Parathyroid adenoma (tissue), 2 donors: ENCODE measurements around the gene TMSB4X.

Experiments
- H2AFZ ChIP-seq: fragments of 300-600 bp; sonication (generic); one replicate; pipeline ENCODE4 v1.7.0; 2017; ENCODE audit warnings: antibody characterized with exemption, mild to moderate bottlenecking
- H3K27ac ChIP-seq: fragments of 300-600 bp; sonication (generic); one replicate; pipeline ENCODE4 v1.7.0; 2017
- H3K27me3 ChIP-seq: fragments of 300-600 bp; sonication (generic); one replicate; pipeline ENCODE4 v1.7.0; 2017; ENCODE audit warnings: low read length; ENCODE audit not compliant: control insufficient read depth, insufficient read depth
- H3K36me3 ChIP-seq: fragments of 300-600 bp; sonication (generic); one replicate; pipeline ENCODE4 v1.7.0; 2017; ENCODE audit warnings: low read length; ENCODE audit not compliant: control insufficient read depth, insufficient read depth
- H3K4me1 ChIP-seq: fragments of 300-600 bp; sonication (generic); one replicate; pipeline ENCODE4 v1.7.0; 2017; ENCODE audit warnings: control low read depth
- H3K4me2 ChIP-seq: fragments of 300-600 bp; sonication (generic); one replicate; pipeline ENCODE4 v1.7.0; 2017; ENCODE audit warnings: low read length
- H3K4me3 ChIP-seq: fragments of 300-600 bp; sonication (generic); one replicate; pipeline ENCODE4 v1.7.0; 2017; ENCODE audit warnings: low read depth, low read length
- H3K79me2 ChIP-seq: fragments of 300-600 bp; sonication (generic); one replicate; pipeline ENCODE4 v1.7.0; 2017; ENCODE audit warnings: control low read depth
- H3K9ac ChIP-seq: fragments of 300-600 bp; sonication (generic); one replicate; pipeline ENCODE4 v1.7.0; 2017; ENCODE audit warnings: mild to moderate bottlenecking
- H3K9me3 ChIP-seq: fragments of 300-600 bp; sonication (generic); one replicate; pipeline ENCODE4 v1.7.0; 2017; ENCODE audit warnings: low read length; ENCODE audit not compliant: control insufficient read depth
- TF ChIP-seq, protein P1 (sequence below): fragments of 300-600 bp; sonication (generic); IDR thresholded peaks from one replicate; pipeline ENCODE4 v1.7.0; 2017; ENCODE audit warnings: antibody characterized with exemption, mild to moderate bottlenecking
- donor health status: primary hyperparathyroidism.

Gene TMSB4X

GRCh38 chrX:12993826-12994225 lies 18.9 kb downstream of the TMSB4X start:
- Histone ChIP-seq H3K27ac (no peak overlapping the region), H3K36me3 (no peaks in the 10 kb centered on the region), H3K9me3 (no peaks in the 10 kb centered on the region)

DNA sequence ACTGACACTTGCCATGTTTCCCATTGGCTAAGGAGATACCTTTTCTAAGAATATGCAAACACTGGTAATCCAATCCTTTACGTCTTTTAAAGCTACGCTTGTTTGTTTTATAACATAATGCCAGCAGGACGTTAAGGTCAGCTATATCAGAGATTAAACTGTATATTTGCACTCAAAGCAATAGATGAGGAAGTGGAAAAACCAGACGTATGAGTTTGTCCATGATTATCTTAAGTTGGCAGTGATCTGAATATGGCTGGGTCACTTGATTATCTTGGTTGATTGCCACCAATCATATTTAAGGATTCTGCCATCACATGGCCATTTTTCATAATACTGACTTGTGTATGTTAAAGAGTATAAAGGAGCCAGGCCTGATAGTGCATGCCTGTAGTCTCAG lies 19.4 kb downstream of the TMSB4X start:
- no peaks in the 10 kb centered on the region for H3K9me3 ChIP-seq
- H3K27ac ChIP-seq, result no peak overlapping the region
- TF ChIP-seq, protein P1, sequence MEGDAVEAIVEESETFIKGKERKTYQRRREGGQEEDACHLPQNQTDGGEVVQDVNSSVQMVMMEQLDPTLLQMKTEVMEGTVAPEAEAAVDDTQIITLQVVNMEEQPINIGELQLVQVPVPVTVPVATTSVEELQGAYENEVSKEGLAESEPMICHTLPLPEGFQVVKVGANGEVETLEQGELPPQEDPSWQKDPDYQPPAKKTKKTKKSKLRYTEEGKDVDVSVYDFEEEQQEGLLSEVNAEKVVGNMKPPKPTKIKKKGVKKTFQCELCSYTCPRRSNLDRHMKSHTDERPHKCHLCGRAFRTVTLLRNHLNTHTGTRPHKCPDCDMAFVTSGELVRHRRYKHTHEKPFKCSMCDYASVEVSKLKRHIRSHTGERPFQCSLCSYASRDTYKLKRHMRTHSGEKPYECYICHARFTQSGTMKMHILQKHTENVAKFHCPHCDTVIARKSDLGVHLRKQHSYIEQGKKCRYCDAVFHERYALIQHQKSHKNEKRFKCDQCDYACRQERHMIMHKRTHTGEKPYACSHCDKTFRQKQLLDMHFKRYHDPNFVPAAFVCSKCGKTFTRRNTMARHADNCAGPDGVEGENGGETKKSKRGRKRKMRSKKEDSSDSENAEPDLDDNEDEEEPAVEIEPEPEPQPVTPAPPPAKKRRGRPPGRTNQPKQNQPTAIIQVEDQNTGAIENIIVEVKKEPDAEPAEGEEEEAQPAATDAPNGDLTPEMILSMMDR, result no peak
- no peak overlapping the region for H2AFZ ChIP-seq
- no peaks in the 10 kb centered on the region for H3K36me3 ChIP-seq
- H3K79me2 ChIP-seq, result no peaks in the 10 kb centered on the region
- no peak overlapping the region for H3K4me3 ChIP-seq
- H3K9ac ChIP-seq, result no peak overlapping the region
- H3K27me3 ChIP-seq, result no peaks in the 10 kb centered on the region
- H3K4me2 ChIP-seq, result no peak overlapping the region
- no peaks in the 10 kb centered on the region for H3K4me1 ChIP-seq

More at GRCh38 chrX:12993826-12994225, 18.9 kb downstream of the TMSB4X start:
- Histone ChIP-seq H3K9ac (no peak overlapping the region), H3K4me2 (no peak overlapping the region), H2AFZ (no peak overlapping the region), H3K79me2 (no peaks in the 10 kb centered on the region), H3K4me3 (no peak overlapping the region), H3K27me3 (no peaks in the 10 kb centered on the region), H3K4me1 (no peaks in the 10 kb centered on the region)
- TF ChIP-seq, protein P1, result no peak

- H3K4me2 ChIP-seq, result no peak overlapping the region
- no peaks in the 10 kb centered on the region for H3K27me3 ChIP-seq
- no peaks in the 10 kb centered on the region for H3K9me3 ChIP-seq
- no peaks in the 10 kb centered on the region for H3K79me2 ChIP-seq
- no peak overlapping the region for H3K27ac ChIP-seq
- H3K36me3 ChIP-seq, result no peaks in the 10 kb centered on the region
- H3K4me1 ChIP-seq, result no peaks in the 10 kb centered on the region
- H3K9ac ChIP-seq, result no peak overlapping the region
- TF ChIP-seq, protein P1, result no peak
- no peak overlapping the region for H3K4me3 ChIP-seq
- H2AFZ ChIP-seq, result no peak overlapping the region
Measured at GRCh38 chrX:12996934-12997435, 22.1 kb downstream of the TMSB4X start.

GRCh38 chrX:12997906-12998687 lies 23.2 kb downstream of the TMSB4X start:
- Histone ChIP-seq H3K36me3 (no peaks in the 10 kb centered on the region), H3K4me1 (no peaks in the 10 kb centered on the region), H3K9ac (no peak overlapping the region), H3K27me3 (no peaks in the 10 kb centered on the region), H3K79me2 (no peaks in the 10 kb centered on the region), H2AFZ (no peak overlapping the region), H3K27ac (no peak overlapping the region), H3K9me3 (no peaks in the 10 kb centered on the region), H3K4me2 (no peak overlapping the region), H3K4me3 (no peak overlapping the region)
- TF ChIP-seq, protein P1, result no peak

DNA sequence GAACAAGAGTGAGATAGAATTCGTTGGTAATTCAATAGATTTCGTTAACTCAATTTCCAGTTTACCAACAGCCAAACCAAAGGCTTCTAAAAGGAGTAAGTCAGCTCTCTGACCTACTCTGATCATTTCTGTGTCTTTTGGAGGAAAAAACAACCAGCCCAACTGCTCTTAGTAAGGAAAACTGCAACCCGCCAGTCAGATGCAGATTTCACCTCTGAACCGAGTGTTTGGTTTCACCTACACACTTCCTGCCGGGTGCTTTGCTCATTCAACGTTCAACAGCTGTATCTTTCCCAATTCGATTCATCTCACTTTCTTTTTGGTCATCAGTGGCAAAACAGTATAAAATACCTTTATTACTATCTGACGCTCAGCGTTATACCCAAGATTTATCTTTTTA lies 24.5 kb downstream of the TMSB4X start:
- TF ChIP-seq, protein P1, result no peak
- Histone ChIP-seq H3K4me3 (no peak overlapping the region), H2AFZ (no peak overlapping the region), H3K27me3 (no peaks in the 10 kb centered on the region), H3K4me2 (no peak overlapping the region), H3K79me2 (no peaks in the 10 kb centered on the region), H3K27ac (no peak overlapping the region), H3K4me1 (no peaks in the 10 kb centered on the region), H3K9ac (no peak overlapping the region), H3K9me3 (no peaks in the 10 kb centered on the region), H3K36me3 (no peaks in the 10 kb centered on the region)
